ENCODE measurements around the gene BLOC1S1.
A peak's percentile ranks its signal among the peaks of the same experiment; 100 is the strongest.

BLOC1S1 gene

DNA sequence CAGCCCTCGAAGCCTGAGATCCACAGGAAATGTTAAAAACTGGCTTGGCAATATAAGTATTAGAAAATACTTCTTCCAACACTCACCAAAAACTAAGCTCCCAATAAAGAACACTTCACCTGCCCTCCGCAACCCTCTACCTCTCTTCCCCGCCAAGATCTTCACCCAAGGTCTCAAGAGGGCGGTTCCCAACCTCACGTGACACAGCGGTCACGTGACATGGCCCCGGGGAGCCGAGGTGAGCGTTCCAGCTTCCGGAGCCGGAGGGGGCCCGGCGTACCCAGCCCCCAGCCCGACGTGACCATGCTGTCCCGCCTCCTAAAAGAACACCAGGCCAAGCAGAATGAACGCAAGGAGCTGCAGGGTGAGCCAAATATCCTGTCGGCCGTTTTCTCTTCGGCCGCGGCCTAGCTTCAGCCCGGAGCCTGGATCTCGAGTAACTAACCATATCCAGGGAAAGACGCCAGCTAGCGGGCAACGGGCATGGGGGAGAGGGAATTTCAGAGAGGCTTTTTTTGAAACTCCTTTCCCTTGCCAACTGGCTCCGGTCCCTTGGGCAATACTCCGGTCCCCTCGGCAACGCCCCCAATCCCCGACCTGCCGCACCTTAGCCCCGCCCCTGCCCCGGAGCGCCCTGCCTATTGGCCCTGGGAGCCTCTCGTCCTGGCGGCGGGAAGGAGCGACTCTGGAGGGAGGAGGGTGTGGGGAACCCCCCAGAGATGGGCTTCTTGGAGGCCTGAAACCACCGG, at the start of gene BLOC1S1:
TSS of gene BLOC1S1 (plus strand) at position 214 of the 749 bp plus-strand sequence. CDS start at position 220, 6 bp downstream.
- peak; percentile 93 for DNase-seq

DNA sequence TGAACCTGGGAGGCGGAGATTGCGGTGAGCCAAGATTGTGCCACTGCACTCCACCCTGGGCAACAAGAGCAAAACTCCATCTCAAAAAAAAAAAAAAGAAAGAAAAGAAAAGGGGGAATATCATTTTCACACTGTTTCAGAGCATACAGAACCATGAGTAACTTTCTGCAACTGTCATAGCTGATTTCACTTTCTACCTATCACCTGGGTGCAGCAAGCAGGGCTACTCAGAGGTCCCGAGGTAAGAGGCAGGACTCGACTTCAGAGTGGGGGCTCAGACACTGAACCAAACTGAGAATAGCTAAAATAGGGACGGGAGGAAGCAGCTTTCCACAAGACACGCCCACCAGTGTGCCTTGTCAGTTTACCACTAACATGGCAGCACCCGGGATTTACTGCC, 49.3 kb upstream of the BLOC1S1 start:
- no peak for DNase-seq

DNA sequence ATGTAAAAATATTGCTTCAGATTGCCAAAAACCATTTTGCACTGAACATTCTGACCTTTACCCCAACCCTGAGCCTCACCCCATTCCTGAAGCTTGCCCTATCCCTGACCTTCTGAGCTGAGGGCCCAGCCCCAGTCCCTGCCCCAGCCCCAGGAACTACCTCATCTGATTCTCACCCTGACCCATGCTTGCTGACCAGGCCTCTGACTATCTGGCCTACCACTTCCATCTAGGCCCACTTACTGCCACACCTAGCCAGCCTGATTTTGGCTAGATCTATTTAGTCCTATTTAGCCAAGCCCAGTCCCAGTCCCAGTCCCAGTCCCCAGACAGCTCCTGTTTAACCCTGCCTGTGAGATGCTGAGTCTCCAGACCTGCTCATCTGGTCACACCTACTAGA, 45.6 kb upstream of the BLOC1S1 start:
- DNase-seq = no peak

DNA sequence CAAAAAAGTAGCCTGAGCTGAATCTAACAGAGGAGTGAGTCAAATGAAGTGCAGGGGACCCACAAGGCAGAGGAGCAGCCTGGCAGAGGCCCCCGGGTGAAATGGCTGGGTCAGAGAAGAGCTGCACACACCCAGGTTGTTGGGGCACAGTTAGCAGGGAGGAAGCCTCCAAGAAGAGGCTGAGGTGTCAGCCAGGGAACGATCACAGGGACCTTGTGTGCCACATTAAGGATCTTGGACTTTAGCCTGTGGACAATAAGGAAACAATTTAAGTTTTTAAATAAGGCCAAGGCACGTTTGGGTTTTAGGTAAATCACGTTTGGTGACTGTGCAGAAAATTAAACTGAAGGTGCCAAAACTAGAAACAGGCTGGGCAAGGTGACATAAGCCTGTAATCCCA, 44.1 kb upstream of the BLOC1S1 start:
- no peak for DNase-seq

DNA sequence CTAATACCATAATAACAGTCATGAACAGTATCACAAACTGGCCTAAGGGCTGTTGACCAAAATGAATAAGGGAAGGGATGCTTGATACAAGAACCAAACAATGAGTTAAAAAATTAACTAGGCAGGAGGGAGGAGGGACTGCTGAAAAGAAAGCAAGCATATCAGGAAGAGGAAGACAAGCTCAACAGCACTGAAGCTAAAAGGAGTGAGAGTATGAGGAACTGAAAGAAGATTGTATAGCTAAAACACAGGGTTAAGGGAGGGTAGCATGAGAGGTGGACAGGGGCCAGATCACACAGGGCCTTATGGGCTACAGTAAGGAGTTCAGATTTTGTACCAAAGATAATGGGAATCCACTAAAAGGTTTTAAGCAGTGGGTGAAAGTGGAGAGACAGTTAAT, 42.2 kb upstream of the BLOC1S1 start:
- DNase-seq = no peak

DNA sequence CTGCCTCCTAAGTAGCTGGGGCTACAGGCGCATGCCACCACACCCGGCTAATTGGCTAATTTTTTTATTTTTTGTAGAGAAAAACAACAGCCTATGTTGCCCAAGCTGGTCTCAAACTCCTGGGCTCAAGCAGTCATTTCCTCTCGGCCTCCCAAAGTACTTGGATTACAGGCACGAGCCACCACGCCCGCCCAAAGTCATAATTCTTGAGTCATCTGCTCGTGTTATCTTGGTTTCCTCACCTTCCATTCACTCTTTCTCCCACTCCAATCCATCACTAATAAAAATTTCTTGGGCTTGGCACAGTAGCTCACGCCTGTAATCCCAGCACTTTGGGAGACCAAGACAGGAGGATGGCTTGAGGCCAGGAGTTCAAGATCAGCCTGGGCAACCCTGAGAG, 40.2 kb upstream of the BLOC1S1 start:
- no peak for DNase-seq

DNA sequence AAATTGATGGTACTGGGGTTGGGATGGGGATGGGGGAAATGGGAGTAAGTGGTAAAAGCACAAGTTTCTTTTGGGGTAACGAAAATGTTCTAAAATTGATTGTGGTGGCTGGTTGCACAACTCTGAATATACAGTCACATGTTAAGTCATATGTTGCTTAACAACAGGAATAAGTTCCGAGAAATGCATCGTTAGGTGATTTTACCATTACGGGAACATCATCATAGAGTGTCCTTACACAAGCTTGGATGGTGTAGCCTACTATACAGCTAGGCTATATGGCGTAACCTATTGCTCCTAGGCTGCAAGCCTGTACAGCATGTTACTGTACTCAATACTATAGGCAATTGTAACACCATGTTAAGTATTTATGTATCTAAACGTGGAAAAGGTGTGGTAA, 39.1 kb upstream of the BLOC1S1 start:
- DNase-seq = no peak

DNA sequence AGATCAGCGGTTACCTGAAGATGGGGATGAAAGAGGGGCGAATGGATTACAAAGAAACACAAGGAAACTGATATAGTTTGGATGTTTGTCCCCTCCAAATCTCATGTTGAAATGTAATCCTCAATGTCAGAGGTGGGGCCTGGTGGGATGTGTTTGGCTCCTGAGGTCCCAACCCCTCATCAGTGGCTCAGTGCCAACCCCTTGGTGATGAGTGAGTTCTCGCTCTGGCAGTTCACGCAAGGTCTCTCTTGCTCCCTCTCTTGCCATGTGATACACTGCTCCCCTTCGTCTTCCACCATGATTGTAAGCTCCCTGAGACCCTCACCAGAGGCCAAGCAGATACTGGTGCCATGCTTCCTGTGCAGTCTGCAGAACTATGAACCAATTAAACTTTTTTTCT, 36.2 kb upstream of the BLOC1S1 start:
- DNase-seq = no peak

DNA sequence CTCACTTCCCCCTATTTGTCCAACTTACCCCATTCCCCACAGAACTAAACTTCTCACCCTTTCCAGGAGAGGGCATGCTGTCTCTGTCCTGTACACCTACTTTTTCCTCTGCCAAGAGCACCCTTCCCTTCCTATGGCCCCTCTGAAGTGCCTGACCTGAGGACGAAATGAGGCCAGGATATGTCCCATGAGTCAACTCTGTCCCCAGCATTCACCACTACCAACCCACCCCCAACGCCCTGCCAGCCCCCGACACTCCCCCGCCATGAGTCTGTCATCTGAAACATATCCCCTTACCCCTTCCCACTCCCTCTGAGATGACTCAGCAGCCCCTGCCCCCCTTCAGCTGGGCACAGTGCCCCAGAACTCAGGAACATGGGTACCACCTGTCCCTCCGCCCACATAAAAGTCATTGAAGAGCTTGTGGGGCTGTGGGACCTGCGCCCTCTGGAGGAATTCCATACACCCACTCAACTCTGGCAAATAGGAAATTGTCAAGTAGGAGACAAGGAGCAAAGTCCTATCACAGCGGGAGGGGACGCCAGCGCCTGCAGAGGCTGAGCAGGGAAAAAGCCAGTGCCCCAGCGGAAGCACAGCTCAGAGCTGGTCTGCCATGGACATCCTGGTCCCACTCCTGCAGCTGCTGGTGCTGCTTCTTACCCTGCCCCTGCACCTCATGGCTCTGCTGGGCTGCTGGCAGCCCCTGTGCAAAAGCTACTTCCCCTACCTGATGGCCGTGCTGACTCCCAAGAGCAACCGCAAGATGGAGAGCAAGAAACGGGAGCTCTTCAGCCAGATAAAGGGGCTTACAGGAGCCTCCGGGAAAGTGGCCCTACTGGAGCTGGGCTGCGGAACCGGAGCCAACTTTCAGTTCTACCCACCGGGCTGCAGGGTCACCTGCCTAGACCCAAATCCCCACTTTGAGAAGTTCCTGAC, 34.4 kb upstream of the BLOC1S1 start:
- peak; percentile 68 for DNase-seq

DNA sequence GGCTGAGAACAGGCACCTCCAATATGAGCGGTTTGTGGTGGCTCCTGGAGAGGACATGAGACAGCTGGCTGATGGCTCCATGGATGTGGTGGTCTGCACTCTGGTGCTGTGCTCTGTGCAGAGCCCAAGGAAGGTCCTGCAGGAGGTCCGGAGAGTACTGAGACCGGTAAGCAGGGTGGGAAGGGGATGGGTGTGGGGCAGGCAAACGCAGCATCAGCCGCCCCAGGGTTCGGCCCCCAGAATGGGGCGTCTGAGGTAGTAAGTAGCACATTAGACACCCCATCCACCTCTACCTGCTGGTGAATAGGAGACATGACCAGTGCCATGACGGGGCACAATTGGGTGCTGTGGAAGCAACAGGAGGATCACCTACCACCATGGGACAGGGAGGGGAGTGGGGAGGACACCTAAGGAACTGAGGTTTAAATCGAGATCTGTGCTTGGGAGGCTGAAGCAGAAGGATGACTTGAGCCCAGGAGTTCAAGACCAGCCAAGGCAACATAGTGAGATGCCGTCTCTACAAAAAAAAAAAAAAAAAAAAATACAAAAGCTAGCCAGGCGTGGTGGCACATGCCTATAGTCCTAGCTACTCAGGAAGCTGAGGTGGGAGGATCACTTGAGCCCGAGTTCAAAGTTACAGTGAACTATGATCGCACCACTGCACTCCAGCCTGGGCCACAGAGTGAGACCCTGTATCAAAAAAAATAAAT, 33.6 kb upstream of the BLOC1S1 start:
- no peak for DNase-seq

DNA sequence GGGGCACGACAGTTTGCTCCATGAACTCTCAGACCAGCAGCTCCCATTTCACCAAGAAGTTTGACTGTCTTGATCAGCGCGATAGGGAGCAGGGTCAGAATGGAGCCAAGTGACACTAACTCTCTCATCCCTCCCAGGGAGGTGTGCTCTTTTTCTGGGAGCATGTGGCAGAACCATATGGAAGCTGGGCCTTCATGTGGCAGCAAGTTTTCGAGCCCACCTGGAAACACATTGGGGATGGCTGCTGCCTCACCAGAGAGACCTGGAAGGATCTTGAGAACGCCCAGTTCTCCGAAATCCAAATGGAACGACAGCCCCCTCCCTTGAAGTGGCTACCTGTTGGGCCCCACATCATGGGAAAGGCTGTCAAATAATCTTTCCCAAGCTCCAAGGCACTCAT, 32.2 kb upstream of the BLOC1S1 start:
- no peak for DNase-seq

DNA sequence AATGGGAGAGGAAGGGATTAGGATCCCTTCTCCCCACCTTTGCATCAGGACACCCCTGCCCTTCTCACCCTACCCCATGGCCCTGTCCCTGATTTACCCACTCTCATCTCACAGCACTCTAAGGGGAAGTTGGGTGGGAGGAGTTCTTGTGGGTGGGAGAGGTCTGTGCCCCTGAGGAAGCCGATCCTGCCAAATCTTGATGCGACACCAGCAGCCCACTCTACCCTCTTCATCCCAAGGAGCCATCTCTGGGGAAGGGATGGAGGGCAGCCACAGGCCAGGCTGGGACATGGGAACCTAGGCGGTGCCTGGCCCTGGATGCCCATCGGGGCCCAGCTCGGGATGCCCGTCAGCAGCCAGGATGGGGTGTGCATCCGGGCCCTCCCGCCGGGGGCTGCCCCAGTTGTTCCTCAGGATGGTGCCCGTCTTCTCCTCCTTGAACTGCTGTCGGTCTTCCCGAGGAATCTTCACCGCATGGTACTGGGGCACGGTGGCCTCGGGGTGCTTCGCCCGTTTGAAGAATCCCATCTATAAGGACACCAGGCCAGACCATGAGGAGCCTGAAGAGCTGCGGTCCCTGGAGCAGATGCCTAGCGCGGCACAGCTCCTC, 31.0 kb upstream of the BLOC1S1 start:
- no peak for DNase-seq

DNA sequence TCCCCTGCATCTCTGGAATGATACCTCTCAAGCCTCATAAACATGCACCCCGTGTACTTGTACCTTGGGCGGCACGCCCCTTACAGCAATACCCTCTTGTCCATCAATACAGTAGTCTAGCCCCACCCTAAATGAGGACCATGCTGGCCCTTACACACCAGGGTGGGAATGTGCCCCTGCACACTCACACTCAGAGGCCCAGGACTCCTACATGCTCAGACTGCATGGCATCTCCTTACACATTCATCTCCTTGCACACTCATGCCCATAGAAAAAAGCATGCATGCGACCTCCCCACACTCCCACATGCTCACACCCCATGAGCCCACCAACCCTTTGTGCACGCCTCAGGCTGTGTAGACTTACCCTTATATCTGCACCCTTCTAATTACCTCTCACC, 30.2 kb upstream of the BLOC1S1 start:
- DNase-seq = no peak

DNA sequence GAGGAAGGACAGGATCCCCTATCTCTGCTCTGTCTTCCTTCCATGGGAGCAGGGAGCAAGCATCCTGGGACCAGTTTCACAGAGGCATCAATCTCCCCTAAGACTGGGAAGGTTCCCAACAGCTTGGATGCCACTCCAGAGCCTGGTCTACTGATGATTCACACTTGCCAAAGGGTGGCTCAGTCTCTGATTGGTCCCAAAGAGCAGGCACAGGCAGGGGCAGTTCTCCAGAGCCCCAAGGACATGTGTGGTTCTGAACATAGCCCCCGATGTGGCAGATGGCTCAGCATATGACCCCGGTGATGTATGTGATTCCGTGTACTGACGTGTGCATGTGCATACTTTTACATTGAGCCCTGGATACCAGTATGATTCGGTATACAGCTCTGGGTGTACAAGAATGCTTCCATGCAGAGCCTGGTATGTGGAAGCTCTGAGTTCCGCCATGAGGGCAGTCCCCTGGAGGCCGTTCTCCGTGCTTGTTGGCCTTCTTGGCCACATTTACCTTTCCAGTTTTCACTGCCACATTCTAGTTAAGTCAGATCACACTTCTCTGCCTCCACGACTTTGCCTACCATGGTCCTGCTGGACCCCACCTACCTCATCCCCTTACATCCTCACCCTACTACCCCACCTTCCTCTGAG, 29.4 kb upstream of the BLOC1S1 start:
- DNase-seq = no peak

DNA sequence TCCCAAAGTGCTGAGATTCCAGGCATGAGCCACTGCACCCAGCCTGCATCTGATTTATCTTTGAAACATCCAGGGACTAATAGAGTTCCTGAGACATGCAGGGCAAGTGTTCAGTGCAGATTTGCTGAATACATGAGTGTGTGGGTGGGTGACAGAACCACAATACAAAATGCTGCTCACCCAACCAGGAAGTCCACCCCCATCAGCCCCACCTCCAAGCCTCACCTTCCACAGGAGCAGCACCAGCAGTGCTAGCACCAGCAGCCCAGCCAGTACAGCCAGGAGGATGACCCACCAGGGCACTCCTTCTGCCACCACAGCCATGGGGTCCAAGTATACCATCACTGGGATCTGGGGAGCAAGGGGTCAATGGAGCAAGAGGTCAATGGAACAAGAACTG, 28.1 kb upstream of the BLOC1S1 start:
- no peak for DNase-seq

DNA sequence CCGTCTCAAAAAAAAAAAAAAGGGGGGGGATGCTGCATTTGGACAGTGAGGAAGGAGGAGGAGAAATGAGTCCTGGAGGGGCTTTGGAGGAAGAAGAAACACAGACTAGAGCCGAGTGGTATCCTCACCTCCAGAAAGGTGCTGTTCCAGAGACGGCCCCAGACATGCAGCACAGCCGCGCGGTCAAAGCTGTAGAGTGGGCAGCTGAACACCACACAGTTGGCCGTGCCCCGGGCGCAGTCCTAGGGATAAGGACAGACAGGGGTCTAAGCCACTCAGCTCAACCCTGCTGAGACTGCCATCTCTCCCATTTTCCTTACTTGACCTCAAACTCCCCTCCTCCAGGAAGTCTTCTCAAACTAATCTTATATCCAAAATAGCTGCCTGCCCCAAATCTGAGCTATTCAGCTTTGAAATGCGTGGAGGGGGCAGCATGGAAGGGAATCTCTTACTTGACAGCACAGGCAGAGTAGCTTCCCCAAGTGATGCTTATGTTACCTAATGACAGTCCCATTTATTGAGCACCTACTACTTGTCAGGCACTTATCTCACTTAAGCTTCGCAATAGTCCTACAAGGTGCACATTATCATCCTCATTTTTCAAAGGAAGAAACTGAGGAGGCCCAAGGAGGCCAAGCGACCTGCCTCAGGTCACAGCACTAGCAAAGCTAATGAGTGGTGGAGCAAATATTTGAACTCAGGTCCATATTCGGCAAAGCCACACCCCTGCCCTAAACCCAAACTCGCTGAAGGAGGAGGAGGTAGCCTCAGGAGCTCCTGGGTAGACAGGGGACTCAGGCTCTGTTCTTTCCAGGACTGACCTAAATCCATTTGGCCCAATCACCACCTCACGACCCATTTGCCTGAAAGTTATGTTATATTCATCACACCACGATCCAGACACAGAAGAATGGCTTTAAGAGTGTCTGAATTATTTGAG, 26.9 kb upstream of the BLOC1S1 start:
- DNase-seq = no peak

DNA sequence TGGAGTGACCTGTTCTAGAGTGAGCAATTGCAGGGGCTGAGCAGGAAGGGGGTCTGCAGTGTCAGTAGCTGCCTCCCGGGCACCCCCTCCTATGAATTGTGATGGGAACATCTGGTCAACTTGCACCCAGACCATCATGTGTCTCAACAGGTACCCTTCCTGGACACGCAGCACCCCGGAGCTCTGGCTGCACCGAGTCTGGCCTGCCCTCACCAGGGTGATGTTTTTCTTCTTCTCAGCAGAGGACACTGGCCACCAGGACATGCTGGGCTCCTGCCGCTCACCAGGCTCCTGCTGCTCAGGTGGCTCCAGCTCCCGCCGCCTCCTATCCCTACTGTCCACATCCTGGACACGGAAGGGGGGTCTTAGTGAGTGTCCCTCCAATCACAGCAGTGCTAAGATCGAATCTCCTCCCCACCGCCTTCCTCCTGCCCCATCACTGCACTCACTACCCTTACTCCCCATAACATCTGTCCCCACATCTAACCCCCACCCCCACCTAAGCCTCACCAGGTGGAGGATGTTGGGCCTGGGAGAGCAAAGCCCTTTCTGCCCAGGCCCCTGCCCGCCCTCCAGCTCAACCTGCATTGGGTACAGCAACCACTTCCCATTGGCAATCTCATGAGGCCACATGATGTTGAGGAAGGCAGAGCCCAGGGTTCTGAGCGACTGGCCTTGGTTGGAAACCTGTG, 23.1 kb upstream of the BLOC1S1 start:
- no peak for DNase-seq

DNA sequence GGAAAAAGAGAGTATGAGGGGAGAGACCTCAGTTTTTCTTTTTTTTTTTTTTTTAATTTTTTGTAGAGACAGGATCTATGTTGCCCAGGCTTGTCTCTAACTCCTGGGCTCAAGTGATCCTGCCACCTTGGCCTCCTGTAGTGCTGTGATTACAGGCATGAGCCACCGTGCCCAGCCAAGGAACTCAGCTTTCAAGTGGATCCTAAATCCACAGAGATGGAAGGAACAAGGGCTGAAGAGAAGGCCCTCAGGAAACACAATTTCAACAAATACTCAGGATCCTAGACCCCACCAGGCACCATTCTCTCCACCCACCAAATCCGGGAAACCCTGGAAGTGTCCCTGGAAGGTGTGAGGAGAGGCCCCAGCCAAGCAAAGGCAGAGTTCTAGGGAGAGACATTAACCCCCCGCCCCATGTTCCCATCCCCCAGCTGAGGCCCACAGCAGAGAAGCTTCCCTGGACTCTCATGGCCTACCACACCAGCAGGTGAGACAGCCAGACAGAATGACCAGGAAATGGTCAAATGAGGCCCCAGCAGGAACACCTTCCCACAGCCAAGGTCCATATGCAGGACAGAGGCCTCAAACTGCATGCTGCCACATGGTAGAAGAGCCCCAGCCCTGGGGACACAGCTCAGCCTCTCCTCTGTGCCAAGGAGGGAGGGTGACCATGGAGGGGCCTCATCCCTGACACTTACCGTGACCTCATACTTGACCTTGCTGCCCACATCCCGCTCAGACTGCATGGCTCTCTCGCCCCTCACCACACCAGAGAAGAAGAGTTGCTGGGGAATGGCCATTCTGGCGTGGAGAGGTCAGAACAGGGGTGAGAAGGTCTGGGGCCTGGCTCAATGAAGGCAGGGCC, 22.3 kb upstream of the BLOC1S1 start:
- DNase-seq = no peak

DNA sequence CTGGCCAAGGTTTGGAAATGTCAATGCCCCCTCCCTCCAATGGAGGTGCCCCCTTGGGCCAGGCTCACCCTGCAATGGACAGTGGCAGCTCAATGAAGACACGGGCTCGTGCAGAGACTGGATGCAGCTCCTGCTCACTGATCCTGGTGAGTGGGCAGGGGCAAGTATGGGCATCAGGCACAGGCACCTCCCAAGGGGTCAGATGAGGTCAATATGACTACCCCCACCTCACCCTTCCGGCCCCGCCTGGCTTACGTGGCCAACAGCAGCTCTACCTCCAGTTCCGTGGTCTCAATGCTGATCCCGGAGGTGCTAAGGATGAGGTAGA, 21.7 kb upstream of the BLOC1S1 start:
- DNase-seq = peak; percentile 11

DNA sequence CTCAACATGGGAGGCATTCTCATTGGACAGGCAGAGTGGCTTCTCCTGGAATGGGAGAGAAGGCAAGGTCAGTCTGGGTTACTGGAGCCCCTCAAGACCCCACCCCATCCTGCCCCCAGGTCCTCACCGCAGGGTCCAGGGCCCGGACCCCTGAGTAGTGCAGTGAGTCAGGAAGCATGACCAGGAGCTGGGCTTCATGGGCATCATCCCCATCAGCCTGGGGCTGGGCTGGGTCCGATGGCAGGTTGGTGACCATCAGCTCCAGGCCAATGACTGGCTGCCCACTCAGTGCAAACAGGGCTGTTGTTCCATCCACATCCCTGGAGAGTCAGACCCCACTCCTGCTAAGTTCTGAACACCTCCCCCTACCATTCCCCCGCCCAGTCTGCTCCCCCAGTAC, 21.2 kb upstream of the BLOC1S1 start:
- no peak for DNase-seq
